AG04449 (cell line): ENCODE results near the gene ADAM33.

Source experiments
- CTCF ChIA-PET: fragments of 350-600 bp; formaldehyde crosslinking; extraction: SDS; loops from one replicate; lab custom pipeline; 2021; ENCODE audit warnings: antibody characterized with exemption; lab: Yijun Ruan, JAX
- POLR2A ChIA-PET: fragments of 400-600, 350-600 bp; formaldehyde crosslinking; extraction: SDS; loops from one replicate; lab custom pipeline; 2020; ENCODE audit warnings: antibody characterized with exemption, inconsistent platforms; lab: Yijun Ruan, JAX
- DNase-seq: peaks from one replicate; pipeline ENCODE4 v3.0.0-alpha.2; 2010; ENCODE audit warnings: low read depth, low spot score
- H3K4me3 ChIP-seq: 2 replicates; pipeline ENCODE4 v1.5.1; 2011; ENCODE audit warnings: low read depth, mild to moderate bottlenecking, control low read depth, low read length
- CTCF ChIP-seq: IDR thresholded peaks from one replicate; pipeline ENCODE4 v1.5.1; 2011; ENCODE audit warnings: mild to moderate bottlenecking, moderate library complexity, low read length, control low read depth, inconsistent platforms; ENCODE audit not compliant: insufficient read depth; ENCODE audit errors: missing control alignments

Gene ADAM33

GRCh38 chr20:3699037-3699436 lies 17.2 kb upstream of the ADAM33 start:
- no peak overlapping the region for H3K4me3 ChIP-seq
- no peak for TF ChIP-seq CTCF
- ChIA-PET POLR2A (no interaction called here), CTCF (interaction anchor here (27.2 to 43.4 kb wide), 2 partner anchors 9 to 12 kb away, joined by 1151 read pairs; partner anchors contain the start of genes ADAM33 and SIGLEC1)
- no peak for DNase-seq

GRCh38 chr20:3698591-3699001 lies 16.8 kb upstream of the ADAM33 start:
- TF ChIP-seq CTCF, result no peak
- POLR2A ChIA-PET, result no interaction called here
- DNase-seq, result no peak
- CTCF ChIA-PET, result interaction anchor here (0.6 to 43.4 kb wide), 3 partner anchors 9 to 116 kb away, joined by 3 to 1151 read pairs (median 1151); partner anchors contain the start of genes ADAM33 and SIGLEC1
- no peak overlapping the region for H3K4me3 ChIP-seq

GRCh38 chr20:3697588-3698305 lies 15.9 kb upstream of the ADAM33 start:
- ChIA-PET POLR2A (no interaction called here), CTCF (interaction anchor here (0.6 to 43.4 kb wide), 4 partner anchors 10 to 136 kb away, joined by 3 to 1151 read pairs (median 577); partner anchors contain the start of genes ADAM33 and SIGLEC1)
- TF ChIP-seq CTCF, result no peak
- H3K4me3 ChIP-seq, result no peak overlapping the region
- no peak for DNase-seq

GRCh38 chr20:3696745-3697587 lies 15.2 kb upstream of the ADAM33 start:
- DNase-seq, result no peak
- ChIA-PET POLR2A (interaction anchor here (1.1 kb wide), 1 partner anchor 20 kb away, joined by 3 read pairs; no protein-coding TSS in a partner anchor), CTCF (interaction anchor here (1.0 to 43.4 kb wide), 3 partner anchors 10 to 135 kb away, joined by 3 to 1151 read pairs (median 1151); partner anchors contain the start of genes ADAM33 and SIGLEC1)
- H3K4me3 ChIP-seq, result no peak overlapping the region
- no peak for TF ChIP-seq CTCF

- TF ChIP-seq CTCF, result peak; percentile 24
- no peak overlapping the region for H3K4me3 ChIP-seq
- POLR2A ChIA-PET, result interaction anchor here (1.1 kb wide), 1 partner anchor 19 kb away, joined by 3 read pairs; no protein-coding TSS in a partner anchor
- DNase-seq, result no peak
- CTCF ChIA-PET, result interaction anchor here (27.2 to 43.4 kb wide), 2 partner anchors 9 to 12 kb away, joined by 1151 read pairs; partner anchors contain the start of genes ADAM33 and SIGLEC1
Measured at GRCh38 chr20:3696200-3696599, 14.4 kb upstream of the ADAM33 start.
